Measurements from ENCODE around the gene ZBTB22.
A peak's percentile ranks its signal among the peaks of the same experiment; 100 is the strongest.

ZBTB22 gene

DNA sequence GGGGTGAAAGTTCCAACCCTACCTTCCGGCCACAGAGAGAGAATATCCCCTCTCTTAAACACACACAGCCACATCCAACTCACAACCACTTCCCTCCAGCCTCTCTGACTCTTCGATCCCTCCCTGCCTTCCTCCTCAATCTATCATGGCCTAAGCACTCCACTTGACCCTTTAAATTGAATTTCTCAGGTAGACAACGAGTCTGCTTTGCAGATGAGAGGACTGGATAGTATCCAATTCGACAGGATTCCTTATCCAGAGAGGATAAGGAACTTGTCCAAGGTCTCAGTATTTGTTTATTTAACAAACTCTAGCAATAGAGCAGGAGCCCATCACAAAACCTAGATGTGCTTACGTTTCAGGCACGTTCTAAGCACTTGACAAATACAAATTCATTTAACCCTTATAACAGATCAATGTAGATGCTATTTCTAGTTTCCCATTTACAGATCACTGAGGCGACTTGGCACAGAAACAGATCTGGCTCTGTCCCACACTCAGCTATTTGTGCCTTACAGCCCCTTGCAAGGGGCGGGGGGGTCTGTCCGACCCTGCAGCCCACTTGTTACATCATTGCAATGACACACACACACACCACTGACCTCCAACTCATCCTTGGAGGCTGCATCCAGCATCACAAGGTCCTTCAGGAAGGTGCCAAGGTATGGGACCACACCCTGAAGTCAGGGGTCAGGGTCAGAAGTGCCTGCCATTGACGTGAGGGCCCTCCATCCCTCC, 23.3 kb downstream of the ZBTB22 start:
- no peak for TF ChIP-seq CTCF (IDR thresholded peaks at IDR 0.05; ENCODE audit: extremely low read depth, insufficient read depth, missing control alignments)
- no peak for DNase-seq (ENCODE audit: low spot score)
- in situ Hi-C loops (cut with MboI; ENCODE audit: low pct_unique_long_range_greater_than_20kb, low sequenced_read_pairs, unreplicated experiment) = no loop called here

DNA sequence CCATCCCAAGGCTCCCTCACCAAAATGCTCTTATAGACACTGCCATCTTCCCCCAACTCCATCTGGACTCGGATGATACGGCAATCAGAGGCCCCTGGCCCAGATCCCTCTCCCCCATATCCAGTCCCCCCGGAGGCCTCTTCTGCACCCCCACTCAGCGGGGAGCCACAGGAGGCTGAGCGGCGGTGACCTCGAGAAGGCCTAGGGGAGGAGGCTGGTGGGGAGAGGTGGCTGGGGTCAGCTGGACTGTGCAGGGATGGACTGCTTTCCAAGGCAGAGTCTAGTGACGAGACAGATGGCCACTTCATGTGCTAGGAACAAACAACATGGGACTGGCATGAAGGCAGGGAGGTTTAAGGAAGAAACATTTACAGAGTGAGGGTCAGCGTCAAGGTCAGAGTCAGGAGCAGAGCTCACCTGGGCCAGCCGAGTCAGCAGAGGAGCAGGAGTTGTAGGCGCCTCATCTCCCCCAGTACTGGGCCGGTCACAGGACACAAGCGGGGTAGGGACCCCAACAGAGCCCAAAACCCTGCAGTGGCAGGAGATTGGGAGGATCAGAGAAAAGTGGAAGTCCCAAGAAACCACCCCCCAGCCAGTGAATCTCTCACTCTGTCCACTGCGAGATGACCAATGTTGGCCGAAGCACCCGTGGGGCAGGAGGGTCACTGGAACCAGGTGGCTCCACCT, 24.4 kb downstream of the ZBTB22 start:
- TF ChIP-seq CTCF (IDR thresholded peaks at IDR 0.05; ENCODE audit: extremely low read depth, insufficient read depth, missing control alignments) = no peak
- in situ Hi-C loops (cut with MboI; ENCODE audit: low pct_unique_long_range_greater_than_20kb, low sequenced_read_pairs, unreplicated experiment) = no loop called here
- DNase-seq (ENCODE audit: low spot score) = no peak

DNA sequence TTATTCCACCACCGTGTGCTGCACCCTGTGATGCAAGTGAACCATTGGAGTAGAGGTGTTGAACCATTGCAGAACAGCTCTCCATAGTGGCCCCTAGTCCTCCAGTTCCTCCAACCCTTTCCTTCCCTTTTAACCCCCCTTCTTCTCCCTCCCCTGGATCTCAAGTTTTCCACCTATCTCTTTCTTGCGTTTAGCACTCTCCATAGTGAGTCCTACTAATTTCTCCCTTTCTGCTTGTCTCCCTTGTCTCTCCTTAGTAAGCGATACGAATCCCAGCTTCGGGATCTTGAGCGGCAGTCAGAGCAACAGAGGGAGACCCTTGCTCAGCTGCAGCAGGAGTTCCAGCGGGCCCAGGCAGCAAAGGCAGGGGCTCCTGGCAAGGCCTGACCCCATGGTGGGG, 27.1 kb downstream of the ZBTB22 start:
- in situ Hi-C loops (cut with MboI; ENCODE audit: low pct_unique_long_range_greater_than_20kb, low sequenced_read_pairs, unreplicated experiment) = no loop called here
- DNase-seq (ENCODE audit: low spot score) = no peak
- TF ChIP-seq CTCF (IDR thresholded peaks at IDR 0.05; ENCODE audit: extremely low read depth, insufficient read depth, missing control alignments) = no peak

DNA sequence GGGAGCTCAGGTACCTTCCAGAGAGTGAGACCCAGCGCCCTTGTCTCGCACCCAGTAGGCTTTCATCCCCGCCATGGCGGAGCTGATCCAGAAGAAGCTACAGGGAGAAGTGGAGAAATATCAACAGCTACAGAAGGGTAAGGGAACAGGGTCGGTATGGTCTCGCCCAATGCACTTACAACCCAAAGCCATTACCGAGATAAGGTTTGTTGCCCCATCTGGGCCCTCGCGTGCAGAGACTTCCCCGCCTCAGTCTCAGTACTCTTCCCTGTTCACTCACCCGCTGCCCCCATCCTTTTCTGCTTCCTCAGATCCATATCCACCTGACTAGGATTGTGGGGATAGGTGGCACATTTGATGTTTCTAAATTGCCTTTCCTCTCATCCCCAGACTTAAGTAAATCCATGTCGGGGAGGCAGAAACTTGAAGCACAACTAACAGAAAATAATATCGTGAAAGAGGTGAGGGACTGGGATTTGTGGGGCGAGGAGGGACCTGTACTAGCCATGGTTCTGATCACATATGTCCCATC, 27.7 kb downstream of the ZBTB22 start:
- in situ Hi-C loops (cut with MboI; ENCODE audit: low pct_unique_long_range_greater_than_20kb, low sequenced_read_pairs, unreplicated experiment) = no loop called here

DNA sequence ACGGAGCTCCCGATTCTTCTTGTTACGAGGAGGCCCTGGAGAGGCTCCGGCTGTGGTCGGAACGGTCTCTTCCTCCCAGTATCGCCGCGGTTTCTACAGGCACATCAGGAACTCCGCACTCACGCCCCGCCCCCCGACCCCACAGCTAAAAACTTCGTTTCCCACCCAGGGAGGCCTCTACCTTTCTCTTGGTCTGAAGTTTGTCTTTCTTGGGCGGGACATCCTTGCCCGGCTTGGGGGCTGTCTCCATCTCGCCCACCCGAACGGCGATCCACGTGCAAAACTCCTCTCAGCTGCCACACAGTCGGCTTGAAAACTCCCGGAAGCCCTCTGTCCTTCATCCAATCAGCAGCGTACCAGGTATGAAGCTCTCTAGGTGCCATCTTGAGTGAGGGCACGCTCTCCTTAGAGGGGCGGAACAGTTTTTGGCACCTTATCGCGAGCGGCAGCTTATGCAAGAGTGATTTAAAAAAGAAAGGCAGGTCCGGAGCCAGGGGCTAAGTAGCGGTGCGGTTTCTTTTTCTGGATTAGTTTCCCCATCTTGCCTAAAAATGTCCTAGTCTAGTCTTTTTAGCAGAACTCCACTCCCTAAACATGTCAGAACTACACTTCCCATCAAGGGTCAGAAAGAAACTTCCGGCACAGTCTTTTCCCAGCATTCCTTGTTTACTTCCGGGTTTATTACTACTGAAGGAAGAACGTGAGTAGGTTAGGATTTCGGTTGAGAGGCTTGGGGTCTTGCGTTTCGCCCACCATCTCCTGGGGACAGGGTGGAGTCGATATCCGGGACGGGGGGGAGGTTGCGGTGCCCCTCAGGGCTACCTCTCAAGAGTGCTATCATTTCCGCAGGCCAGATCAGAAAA, 28.4 kb downstream of the ZBTB22 start, which contains the start of the genes PFDN6 and WDR46:
PFDN6 (plus strand) TSS at position 681 of the 863 bp plus-strand sequence. CDS start 256 bp downstream, outside the sequence.
WDR46 (minus strand) TSS at position 319 of the 863 bp plus-strand sequence; CDS start at position 250, 69 bp downstream.
- DNase-seq (ENCODE audit: low spot score) = peak; percentile 94
- in situ Hi-C loops (cut with MboI; ENCODE audit: low pct_unique_long_range_greater_than_20kb, low sequenced_read_pairs, unreplicated experiment) = no loop called here
- TF ChIP-seq CTCF (IDR thresholded peaks at IDR 0.05; ENCODE audit: extremely low read depth, insufficient read depth, missing control alignments) = no peak

More for the DNA sequence above, 27.7 kb downstream of the ZBTB22 start:
- no peak for TF ChIP-seq CTCF (IDR thresholded peaks at IDR 0.05; ENCODE audit: extremely low read depth, insufficient read depth, missing control alignments)
- no peak for DNase-seq (ENCODE audit: low spot score)
